H1 (cell line): ENCODE data around the gene PIM1.
A peak's percentile ranks its signal among the peaks of the same experiment; 100 is the strongest.

Experiments used
- ASH2L ChIP-seq: fragments of 200-600, 300-600 bp; sonication (generic); IDR thresholded peaks from one replicate; pipeline ENCODE4 v1.7.1; 2017; ENCODE audit warnings: low read length
- CEBPB ChIP-seq: IDR thresholded peaks from 2 replicates; pipeline ENCODE4 v1.6.1; 2012; ENCODE audit warnings: low read depth, low read length
- CTCF ChIP-seq, 3 experiments: IDR thresholded peaks; 1 replicate in 2 of 3; 2 replicates in 1 of 3; pipeline versions ENCODE4 v1.5.1 to v1.6.1; 2011; ENCODE audit warnings: low read length in 3 of 3, mild to moderate bottlenecking in 3 of 3, inconsistent platforms in 2 of 3, low read depth in 1 of 3, moderate library complexity in 1 of 3; ENCODE audit not compliant: insufficient read depth in 1 of 3; ENCODE audit errors: control extremely low read depth in 1 of 3
- PHF8 ChIP-seq: fragments of 200-600 bp; sonication (generic); conservative IDR thresholded peaks from 2 replicates; pipeline ENCODE4 v1.7.1; 2012; ENCODE audit warnings: low read depth, mild to moderate bottlenecking, inconsistent platforms, low read length, moderate library complexity
- POLR2A ChIP-seq, 2 experiments: IDR thresholded peaks; 1 replicate in 1 of 2; 2 replicates in 1 of 2; pipeline ENCODE4 v1.6.1; 2011; ENCODE audit warnings: low read depth in 2 of 2, low read length in 2 of 2, mild to moderate bottlenecking in 2 of 2; ENCODE audit errors: control extremely low read depth in 1 of 2
- POLR2AphosphoS5 ChIP-seq: IDR thresholded peaks from 2 replicates; pipeline ENCODE4 v1.6.1; 2011; ENCODE audit warnings: low read depth, low read length
- RAD21 ChIP-seq, 2 experiments: IDR thresholded peaks in 1 of 2; conservative IDR thresholded peaks in 1 of 2; 2 replicates each; pipeline ENCODE4 v1.6.1; 2011; ENCODE audit warnings: low read depth in 2 of 2, low read length in 2 of 2, improper control_type of control experiment in 1 of 2, inconsistent platforms in 1 of 2, mild to moderate bottlenecking in 1 of 2, moderate library complexity in 1 of 2
- SP1 ChIP-seq: IDR thresholded peaks from 2 replicates; pipeline ENCODE4 v1.6.1; 2011; ENCODE audit warnings: low read depth, low read length
- TEAD4 ChIP-seq: IDR thresholded peaks from 2 replicates; pipeline ENCODE4 v1.6.1; 2012; ENCODE audit warnings: low read depth, low read length, inconsistent platforms, mixed read lengths
- YY1 ChIP-seq: IDR thresholded peaks from 2 replicates; pipeline ENCODE4 v1.6.1; 2011; ENCODE audit warnings: low read depth, mild to moderate bottlenecking, low read length

GRCh38 chr6:37135835-37136694, 33.9 kb upstream of the PIM1 start:
- TF ChIP-seq YY1: no peak
- no peak for TF ChIP-seq RAD21 (IDR thresholded peaks at IDR 0.05 in 1 of 2, conservative IDR thresholded peaks at IDR 0.05 in 1 of 2; ENCODE audit: low read depth in 2 of 2, low read length in 2 of 2)
- no peak for TF ChIP-seq POLR2A (IDR thresholded peaks at IDR 0.05; ENCODE audit: control extremely low read depth in 1 of 2, low read depth in 2 of 2, low read length in 2 of 2)
- TF ChIP-seq POLR2AphosphoS5: no peak
- no peak for TF ChIP-seq CTCF (IDR thresholded peaks at IDR 0.05; ENCODE audit: control extremely low read depth in 1 of 3, insufficient read depth in 1 of 3, low read depth in 1 of 3, low read length in 3 of 3)
- no peak for TF ChIP-seq SP1
- TF ChIP-seq TEAD4: no peak
- 0 out of 2 replicates have a peak, but pooled peaks have one; percentile 21 for TF ChIP-seq CEBPB
- TF ChIP-seq ASH2L: no peak
- no peak for TF ChIP-seq PHF8
